ENCODE measurements around the gene PTK6.

- TF ChIP-seq CTCF (IDR thresholded peaks at IDR 0.05) (no peak), POLR2A (IDR thresholded peaks at IDR 0.05) (no peak)
Measured at GRCh38 chr20:63522981-63523611, 14.1 kb downstream of the PTK6 start.

Measured in testis (tissue), 2 donors.